ENCODE measurements around the gene ERICH4.
"Not testable (repeated sequence)": the region's sequence is repeated elsewhere in the genome, so short reads cannot be mapped to it uniquely, and the experiment has no call there.

ERICH4 gene, protein sequence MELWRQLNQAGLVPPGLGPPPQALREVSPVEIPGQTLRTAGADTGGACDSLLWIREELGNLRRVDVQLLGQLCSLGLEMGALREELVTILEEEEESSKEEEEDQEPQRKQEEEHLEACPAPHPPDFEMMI

DNA sequence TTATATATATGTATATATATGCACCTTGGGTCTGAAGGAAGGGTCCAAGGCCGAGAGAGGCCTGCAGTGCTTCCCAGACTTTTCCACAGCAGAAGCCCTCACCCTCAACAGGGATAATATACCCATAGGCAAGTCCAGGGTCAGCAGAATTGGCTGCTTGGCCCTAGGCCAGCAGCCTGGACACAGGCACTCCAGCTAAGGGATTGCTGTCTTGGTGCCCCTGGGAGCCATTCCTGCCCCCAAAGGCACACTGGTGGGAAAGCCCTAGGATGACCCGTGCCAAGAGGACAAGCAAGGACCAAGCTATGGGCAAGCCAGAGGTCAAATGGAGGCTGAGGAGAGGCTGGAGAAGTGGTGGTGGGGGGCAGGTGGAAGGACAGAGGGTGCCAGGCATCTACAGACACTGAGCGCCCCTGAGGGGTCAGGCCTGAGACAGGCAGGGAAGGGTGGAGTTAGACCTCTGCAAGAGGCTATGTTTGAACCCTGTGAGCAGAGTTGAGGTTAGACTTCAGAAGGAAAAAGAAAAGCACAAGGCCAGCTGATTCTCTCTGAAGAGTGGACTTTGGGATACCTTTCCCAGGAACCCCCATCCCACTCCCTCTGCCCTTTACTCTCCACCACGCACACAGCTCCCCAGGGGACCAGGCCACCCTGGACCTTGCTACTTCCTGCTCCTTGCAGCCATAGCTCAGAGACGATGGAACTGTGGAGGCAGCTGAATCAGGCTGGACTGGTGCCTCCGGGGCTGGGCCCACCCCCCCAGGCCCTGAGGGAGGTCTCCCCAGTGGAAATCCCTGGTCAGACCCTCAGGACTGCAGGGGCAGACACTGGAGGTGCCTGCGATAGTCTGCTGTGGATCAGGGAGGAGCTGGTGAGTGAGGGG is at the start of gene ERICH4:
TSS of gene ERICH4 (plus strand) at position 684 of the 883 bp plus-strand sequence. CDS start at position 698, 14 bp downstream.
- DNase-seq (ENCODE audit: low read depth), result no peak

DNA sequence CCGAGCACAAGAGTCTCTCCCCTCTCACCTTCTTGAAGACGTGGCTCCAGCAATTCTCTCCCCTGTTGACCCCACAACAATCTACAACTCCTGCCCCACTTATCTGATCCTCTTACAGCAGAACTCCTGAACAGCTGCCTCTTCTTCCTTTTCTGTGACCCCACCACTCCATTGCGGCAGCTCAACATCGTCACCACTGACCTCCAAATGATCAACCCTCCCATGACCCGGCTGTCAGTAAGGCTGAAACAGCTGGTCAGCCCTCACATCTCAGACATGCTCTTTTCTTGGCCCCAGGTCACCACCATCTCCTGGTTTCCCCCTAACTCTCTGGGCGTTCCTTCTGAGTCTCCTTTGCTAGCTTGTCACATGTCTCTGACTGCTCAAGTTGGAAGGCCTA is 47.6 kb upstream of the ERICH4 start:
- DNase-seq (ENCODE audit: low read depth), result no peak

DNA sequence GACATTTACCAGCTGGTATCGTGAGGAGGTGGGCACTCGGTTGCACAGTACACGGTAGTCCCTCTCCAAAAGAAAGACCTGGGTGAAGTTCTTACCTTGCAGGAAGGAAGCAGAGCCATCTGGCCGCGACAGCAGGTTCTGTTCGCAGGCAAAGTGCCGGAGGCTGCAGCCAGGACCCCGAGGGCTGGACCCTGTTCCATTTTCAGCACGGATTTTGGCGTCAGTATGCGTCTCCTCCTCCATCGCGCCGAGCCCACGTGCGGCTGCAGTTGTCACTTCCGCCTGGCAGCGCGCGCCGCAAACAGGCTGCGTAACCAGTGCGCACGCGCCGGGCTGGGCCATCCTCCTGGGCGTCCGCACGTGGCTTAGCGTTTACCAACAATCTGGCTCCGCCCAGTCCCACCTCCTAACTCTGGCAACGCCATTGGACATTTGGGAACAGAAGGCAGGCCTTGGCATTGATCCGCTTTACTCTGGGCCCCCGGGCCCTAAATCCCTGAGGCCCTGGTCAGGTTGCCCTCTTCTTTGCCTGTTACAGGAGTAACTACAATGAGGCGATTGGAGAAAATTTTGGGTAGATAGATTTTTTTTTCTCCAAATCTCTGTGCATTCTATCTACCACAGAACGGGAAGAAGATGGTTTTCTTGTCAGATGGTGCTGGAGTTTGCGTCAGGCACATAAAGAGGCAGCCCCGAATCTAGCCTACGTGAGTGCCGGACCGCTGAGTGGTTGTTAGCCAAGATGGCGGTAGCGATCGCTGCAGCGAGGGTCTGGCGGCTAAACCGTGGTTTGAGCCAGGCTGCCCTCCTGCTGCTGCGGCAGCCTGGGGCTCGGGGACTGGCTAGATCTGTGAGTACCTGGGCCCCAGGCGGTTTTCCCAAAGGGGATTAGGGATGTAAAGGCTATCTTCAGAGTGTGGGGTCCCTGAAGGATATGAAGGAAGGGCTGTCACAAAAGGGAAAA is 45.6 kb upstream of the ERICH4 start, which contains the start of the genes BCKDHA and EXOSC5:
TSS of gene BCKDHA (plus strand) at position 733 of the 964 bp plus-strand sequence. CDS start at position 743, 10 bp downstream.
TSS of gene EXOSC5 (minus strand) at position 274 of the 964 bp plus-strand sequence. CDS start at position 243, 31 bp downstream.
- peak; percentile 98 for DNase-seq (ENCODE audit: low read depth)

DNA sequence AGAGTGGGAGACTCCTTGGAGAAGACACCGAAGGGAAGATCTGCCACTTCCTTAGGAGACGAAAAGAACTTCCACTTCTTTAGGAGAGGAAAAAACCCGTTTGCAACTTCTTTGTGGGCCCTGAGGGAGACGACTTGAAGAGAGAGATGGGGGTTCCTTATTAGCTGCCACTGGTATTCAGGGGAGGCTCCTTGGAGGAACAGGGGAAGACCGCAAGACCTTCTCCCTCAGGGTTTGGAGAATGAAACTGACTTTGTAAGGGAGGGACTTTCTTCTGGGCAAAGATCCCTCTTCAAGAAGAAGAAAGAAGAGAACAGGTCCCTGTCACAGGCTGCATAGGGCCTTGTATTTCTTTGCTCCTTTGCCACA is 44.9 kb upstream of the ERICH4 start:
- no peak for DNase-seq (ENCODE audit: low read depth)

DNA sequence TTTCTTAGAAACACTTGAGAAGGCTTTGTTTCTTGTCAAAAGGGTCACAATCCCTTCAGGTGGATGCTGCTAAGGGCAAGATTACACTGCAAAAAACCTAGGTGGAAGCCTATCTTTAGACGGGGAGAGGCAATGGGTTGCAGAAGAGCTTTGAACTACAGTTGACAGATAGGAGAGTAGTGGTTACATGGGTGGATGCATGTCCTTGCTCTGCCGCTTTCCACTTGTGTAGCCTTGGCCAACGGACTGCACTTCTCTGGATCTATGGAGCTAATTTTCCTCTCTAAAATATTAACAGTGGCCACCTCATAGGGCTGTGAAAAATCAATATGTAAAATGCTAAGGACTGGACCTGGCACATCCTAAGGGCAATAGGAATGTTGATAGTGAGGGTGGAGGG is 44.4 kb upstream of the ERICH4 start:
- DNase-seq (ENCODE audit: low read depth), result no peak

DNA sequence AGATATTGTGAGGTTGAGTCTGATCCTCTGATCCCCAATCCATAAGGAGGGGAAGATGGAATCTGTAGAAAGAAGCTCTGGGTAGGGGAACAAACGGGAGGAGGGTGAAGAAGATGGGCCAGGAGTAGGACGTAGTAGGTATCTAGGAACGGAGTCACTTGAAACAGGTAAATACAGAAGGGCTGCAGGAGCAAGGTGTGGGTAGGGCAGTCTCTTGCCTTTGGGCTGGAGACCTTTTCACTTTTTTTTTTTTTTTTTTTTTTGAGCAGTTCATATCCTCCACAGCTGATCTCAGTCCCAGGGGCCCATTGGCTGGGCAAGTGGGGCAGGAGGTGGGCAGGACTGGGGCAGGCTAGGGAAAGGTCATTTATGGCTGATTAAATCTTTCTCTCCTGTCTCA is 43.9 kb upstream of the ERICH4 start:
- DNase-seq (ENCODE audit: low read depth), result no peak

DNA sequence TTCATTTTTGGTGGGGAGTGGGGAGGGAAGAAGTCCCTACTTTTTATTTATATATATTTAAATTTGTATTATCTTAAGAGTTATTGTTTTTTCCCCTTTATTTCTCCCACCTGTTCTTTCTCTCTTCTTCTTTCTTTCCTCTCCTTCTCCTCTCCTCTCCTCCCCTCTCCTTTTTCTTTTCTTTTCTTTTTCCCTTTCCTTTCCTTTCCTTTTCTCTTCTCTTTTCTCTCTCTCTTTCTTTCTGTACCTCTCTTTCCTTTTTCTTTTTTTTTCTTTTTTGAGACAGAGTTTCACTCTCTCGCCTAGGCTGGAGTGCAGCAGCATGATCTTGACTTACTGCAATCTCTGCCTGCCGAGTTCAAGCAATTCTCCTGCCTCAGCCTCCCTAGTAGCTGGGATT is 43.4 kb upstream of the ERICH4 start:
- no peak for DNase-seq (ENCODE audit: low read depth)

DNA sequence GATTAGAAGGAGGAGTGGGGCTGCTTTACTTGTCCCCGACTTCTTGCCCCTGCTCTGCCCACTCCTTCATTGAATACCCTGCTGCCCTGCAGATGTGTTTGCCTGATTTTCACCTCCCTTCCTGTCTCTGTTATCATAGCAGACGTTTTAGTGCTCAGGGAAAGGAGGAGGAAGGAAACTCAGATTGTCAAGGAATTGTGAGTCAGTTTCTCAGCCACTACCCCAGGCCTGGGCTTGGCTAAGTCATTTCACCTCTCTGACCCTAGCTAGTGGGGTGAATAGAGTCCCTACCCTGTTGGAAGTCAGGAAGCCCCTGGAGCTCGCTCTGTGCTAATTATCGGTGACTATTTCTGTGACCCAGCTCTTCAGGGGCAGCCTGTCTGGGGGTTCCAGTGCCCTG is 41.5 kb upstream of the ERICH4 start:
- DNase-seq (ENCODE audit: low read depth), result no peak

DNA sequence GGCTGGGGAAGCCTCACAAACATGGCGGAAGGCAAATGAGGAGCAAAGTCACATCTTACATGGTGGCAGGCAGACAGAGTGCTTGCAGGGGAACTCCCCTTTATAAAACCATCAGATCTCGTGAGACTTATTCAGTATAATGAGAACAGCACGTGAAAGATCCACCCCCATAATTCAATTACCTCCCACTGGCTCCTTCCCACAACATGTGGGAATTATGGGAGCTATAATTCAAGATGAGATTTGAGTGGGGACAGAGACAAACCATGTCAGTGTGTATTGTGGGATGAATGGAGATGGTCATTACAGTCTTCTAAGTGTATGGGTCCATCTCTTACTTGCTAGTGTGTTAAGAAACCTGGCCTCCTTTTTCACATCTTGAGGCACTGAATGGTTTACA is 40.9 kb upstream of the ERICH4 start:
- DNase-seq (ENCODE audit: low read depth), result no peak

DNA sequence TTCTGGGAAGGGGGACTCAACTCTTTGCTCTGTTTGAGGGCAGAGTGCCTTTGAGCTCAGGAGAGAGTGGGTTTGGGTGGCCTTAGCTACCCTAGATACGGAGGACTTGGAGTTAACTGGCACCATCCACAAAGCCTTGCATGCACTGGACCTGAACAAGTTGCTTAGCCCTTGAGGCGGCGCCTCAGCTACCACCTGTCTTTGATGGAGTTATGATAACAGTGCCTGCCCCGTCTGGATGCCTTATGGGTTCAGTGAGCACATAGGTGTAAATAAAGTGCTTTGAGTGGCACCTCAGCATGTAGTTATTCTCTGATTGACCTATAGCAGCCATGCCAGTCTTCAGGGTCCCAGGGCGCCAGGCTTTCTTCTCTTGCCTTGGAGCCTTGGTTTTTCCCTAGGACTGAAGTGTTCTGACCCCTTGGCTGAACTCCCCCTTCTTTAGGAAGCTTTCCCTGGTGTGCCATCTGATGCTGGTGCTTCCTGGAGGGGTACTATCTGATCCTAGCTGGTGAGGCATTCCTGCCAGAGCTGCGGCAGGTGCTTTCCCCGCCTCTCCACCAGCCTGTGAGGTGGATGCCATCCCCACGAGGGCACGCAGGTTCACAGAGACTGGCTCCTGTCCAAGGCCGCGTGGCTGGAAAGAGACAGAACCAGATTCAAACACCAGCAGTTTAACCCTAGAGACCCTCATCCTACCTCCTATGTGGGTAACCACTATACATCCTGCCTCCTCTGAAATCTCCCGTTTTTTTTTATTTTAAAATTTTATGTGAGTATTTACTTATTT is 39.6 kb upstream of the ERICH4 start:
- no peak for DNase-seq (ENCODE audit: low read depth)

DNA sequence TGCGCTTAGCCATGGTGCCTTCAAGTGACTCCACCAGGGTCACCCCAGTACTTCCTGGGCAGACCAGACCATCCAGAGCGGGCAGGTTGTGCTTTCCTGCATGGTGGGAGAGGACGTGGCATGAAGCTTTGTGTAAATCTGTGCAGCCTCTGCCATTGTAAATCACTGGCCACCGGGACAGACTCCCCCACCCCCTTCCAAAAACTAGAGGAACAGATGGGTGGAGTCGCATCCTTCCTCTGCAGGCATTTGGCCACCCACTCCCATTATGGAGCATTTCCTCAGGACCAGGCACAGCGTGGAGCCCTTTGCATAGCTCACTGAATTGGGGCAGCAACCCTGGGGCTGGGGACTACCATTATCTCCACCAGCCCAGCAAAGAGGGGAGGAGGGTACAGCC is 37.2 kb upstream of the ERICH4 start:
- no peak for DNase-seq (ENCODE audit: low read depth)

DNA sequence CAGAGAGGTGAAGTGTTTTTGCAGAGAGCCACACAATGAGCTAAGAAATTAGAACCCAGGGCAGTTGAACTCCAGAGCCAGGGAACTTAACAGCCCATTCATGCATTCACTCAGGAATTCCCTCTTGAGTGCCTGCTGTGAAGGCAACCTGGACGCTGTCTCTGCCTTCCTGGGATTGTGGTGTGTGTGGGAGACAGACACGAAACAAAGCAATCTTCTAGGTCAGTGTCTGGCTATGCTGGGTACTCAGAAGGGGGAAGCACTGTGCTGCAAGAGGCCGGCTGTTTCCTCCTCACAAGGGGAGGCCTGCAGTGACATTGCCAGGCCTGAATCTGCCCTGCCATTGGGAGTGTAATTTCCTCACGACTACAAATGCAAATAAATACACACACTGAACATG is 35.7 kb upstream of the ERICH4 start:
- DNase-seq (ENCODE audit: low read depth), result no peak

DNA sequence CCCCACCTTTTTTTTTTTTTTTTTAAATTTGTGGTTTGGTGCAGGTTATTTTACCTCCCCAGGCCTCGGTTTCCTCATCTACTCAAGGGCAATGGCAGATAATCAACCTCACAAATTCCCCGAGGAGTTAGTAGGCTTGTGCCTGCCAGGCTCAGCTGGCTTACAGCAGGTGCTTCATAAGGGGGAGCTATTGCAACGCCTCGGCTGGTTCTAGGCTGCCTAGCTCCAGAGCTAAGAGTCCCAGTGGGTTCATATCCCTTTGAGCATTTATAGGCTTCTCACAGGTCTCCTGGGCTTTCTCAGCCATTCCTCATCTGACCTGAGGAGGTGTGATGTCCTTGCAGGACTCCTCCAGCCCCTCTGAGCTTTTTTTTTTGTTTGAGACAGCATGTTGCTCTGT is 34.7 kb upstream of the ERICH4 start:
- no peak for DNase-seq (ENCODE audit: low read depth)

DNA sequence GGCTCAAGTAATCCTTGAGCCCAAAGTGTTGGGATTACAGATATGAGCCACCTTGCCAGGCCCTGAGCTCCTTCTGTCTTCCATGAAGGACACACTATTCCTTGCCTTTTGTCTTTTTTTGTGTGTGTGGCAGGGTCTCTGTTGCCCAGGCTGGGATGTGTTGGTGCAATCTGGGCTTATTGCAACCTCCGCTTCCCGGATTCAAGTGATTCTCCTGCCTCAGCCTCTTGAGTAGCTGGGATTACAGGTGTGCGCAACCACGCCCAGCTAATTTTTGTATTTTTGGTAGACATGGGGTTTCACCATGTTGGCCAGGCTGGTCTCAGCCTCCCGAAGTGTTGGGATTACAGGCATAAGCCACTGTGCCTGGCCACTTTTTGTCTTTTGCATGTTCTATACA is 34.1 kb upstream of the ERICH4 start:
- DNase-seq (ENCODE audit: low read depth), result not testable (repeated sequence)

DNA sequence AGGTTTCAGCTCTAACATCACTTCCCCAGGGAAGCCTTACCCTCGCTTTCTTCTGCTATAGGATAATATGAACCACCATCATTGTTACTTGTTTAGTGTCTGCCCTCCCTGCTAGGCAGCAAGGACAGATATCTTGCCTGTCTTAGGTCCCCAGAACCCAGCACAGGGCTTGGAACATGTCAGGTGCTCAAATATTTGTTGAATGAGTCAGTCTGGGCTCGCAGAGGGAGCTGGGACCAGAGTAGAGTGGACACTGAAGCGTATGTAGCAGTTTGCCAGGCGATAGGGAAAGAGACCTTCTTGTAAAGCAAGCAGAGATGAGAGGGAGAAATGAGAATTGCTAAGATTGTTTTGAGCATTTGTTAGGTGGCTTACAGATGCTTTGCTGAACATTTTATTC is 33.7 kb upstream of the ERICH4 start:
- no peak for DNase-seq (ENCODE audit: low read depth)

DNA sequence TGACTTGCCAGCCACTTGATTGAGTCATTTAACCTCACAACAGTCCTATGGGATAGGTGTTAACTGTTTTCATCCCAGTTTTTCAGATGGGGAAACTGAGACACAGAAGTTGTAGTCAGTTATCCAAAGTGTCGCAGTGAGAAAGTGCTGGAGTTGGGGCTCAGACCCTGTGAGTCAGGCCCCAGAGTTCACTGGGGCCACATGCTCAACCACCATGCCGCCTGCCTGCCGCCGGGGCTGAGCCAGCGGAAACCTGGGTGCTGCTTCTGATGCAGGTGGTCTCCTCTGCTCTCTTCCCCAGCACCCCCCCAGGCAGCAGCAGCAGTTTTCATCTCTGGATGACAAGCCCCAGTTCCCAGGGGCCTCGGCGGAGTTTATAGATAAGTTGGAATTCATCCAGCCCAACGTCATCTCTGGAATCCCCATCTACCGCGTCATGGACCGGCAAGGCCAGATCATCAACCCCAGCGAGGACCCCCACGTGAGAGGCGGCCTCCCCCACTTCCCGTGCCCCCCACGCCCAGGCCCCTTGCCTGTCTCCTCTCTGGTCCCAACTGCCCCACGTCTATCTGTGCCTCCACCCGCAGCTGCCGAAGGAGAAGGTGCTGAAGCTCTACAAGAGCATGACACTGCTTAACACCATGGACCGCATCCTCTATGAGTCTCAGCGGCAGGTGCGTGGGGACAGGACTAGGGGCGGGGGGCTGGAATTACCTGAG is 32.5 kb upstream of the ERICH4 start:
- no peak for DNase-seq (ENCODE audit: low read depth)

DNA sequence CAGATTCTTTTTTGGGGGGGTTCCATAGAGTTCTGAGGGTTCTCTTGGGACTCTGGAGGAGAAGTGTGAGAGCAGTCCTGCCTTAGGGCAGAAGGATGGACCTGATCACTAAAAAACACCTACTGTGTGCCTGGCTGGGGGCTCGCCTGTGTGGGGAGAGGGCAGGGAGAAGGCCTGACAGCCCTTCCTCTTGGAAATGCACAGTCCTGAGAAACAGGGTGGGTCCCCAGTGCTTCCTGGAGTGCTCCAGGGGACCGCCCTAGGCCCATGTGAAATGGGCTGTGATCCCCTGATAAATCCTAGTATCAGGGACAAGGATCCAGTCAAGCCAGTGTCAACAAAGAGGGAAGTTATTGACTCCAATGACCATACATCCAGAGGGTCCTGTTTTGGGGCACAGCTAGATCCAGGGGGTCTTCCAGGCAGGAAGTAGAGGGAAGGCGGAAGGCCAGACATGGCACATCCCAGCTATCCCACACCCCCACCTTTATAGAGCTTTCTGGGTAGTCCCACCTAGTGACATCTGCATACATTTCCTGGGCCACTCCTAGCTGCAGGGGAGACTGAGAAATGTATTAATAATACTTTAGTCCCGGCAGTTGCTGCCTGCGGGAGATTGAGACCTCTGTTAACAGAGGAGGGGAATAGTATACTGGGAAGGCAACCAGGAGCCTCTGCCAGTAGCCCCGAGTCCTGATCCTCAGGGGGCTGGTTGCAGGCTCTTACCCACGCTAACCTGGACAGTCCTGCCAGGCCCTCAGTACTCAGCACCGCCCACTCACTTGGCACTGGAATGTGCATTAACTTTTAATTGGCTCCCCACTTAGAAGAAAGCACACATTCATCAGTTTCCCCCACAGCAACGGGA is 31.6 kb upstream of the ERICH4 start:
- no peak for DNase-seq (ENCODE audit: low read depth)

DNA sequence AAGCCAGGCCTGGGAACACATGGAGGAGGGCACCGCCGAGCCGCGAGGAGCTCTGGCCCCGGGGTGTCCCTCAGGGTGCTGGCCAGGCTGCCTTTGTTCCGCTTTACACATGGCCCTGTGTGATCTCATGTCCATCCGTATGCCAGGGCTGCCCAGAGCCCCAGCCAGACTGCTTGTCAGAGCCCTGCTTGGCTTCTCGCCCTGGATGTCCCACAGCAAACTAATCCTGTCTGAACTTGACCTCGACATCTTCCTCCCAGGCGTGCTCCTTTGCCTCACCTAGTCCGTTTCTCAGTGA is 31.0 kb upstream of the ERICH4 start:
- DNase-seq (ENCODE audit: low read depth), result no peak

DNA sequence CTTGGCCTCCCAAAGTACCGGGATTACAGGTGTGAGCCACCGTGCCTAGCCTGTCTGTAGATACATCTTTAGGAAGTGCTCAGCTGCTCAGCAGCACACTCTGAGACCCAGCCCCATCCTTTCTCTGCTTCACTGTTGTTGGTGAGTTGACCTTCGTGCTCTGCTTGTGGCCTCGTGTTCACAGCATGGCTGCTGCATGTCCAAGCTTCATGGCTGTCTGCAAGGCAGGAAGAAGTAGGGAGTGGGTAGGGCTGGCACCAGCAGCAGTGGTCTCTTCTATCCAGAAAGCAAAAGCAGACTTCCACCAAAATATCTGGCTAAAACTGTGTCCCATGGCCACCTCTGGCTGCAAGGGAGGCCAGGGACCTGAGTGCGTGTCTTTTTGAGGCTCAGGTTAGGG is 30.0 kb upstream of the ERICH4 start:
- DNase-seq (ENCODE audit: low read depth), result no peak

DNA sequence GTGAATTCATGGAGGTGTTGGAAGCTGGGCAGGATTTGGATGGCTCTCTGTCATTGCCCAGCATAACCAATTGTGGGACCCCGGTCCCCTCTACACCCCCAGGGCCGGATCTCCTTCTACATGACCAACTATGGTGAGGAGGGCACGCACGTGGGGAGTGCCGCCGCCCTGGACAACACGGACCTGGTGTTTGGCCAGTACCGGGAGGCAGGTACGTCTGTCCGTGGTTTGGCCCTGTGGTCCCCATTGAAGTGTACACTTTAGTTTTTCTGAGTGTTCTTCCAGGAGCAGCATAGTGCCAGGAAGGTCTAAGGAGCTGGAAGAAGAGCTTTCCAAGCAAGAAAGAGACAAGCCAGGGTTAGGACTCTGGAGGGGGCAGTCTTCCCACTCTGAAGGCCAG is 29.0 kb upstream of the ERICH4 start:
- no peak for DNase-seq (ENCODE audit: low read depth)
